H9 (cell line): ENCODE results near the gene C19orf25. TPM values are rescaled to one million over a fixed set of nuclear protein-coding genes. Genes with fewer than 3 reads are reported as not detected.

Experiments used
- DNase-seq: peaks from one replicate; pipeline ENCODE4 v3.0.0-alpha.2; 2017
- H2AFZ ChIP-seq: one replicate; pipeline ENCODE4 v1.6.1; 2013; ENCODE audit warnings: mild to moderate bottlenecking, low read length, control low read depth, moderate library complexity
- H2AK5ac ChIP-seq: 2 replicates; pipeline ENCODE4 v1.6.1; 2013; ENCODE audit warnings: low read length, control low read depth, mixed read lengths; ENCODE audit not compliant: insufficient read length
- H2BK120ac ChIP-seq: one replicate; pipeline ENCODE4 v1.6.1; 2013; ENCODE audit warnings: low read depth, mild to moderate bottlenecking, low read length, control low read depth, inconsistent platforms; ENCODE audit not compliant: poor library complexity, severe bottlenecking
- H2BK12ac ChIP-seq: 2 replicates; pipeline ENCODE4 v1.6.1; 2013; ENCODE audit warnings: low read length, control low read depth, mixed read lengths, low read depth; ENCODE audit not compliant: insufficient read length
- H2BK15ac ChIP-seq: 2 replicates; pipeline ENCODE4 v1.6.1; 2013; ENCODE audit warnings: low read depth, low read length, control low read depth
- H2BK20ac ChIP-seq: one replicate; pipeline ENCODE4 v1.6.1; 2013; ENCODE audit warnings: low read depth, mild to moderate bottlenecking, low read length, control low read depth, inconsistent platforms; ENCODE audit not compliant: poor library complexity, severe bottlenecking
- H2BK5ac ChIP-seq: 2 replicates; pipeline ENCODE4 v1.6.1; 2013; ENCODE audit warnings: low read length, control low read depth, mixed read lengths; ENCODE audit not compliant: insufficient read length
- H3K14ac ChIP-seq: 2 replicates; pipeline ENCODE4 v1.6.1; 2013; ENCODE audit warnings: low read length, control low read depth; ENCODE audit not compliant: insufficient read depth
- H3K18ac ChIP-seq: 2 replicates; pipeline ENCODE4 v1.6.1; 2013; ENCODE audit warnings: low read depth, mild to moderate bottlenecking, mixed read lengths, low read length, control low read depth; ENCODE audit not compliant: insufficient read length
- H3K23ac ChIP-seq: 2 replicates; pipeline ENCODE4 v1.6.1; 2013; ENCODE audit warnings: low read length, control low read depth, mixed read lengths, low read depth; ENCODE audit not compliant: insufficient read length
- H3K23me2 ChIP-seq: 2 replicates; pipeline ENCODE4 v1.6.1; 2013; ENCODE audit warnings: low read depth, mild to moderate bottlenecking, mixed read lengths, low read length, control low read depth; ENCODE audit not compliant: insufficient read length, poor library complexity, severe bottlenecking
- H3K27ac ChIP-seq: 2 replicates; pipeline ENCODE4 v1.5.1; 2013; ENCODE audit warnings: low read length, control low read depth, mixed read lengths, low read depth; ENCODE audit not compliant: insufficient read length
- H3K27me3 ChIP-seq: 2 replicates; pipeline ENCODE4 v1.6.1; 2013; ENCODE audit warnings: low read length, control low read depth, inconsistent platforms; ENCODE audit not compliant: insufficient read depth
- H3K4ac ChIP-seq: 2 replicates; pipeline ENCODE4 v1.6.1; 2013; ENCODE audit warnings: low read depth, mild to moderate bottlenecking, control low read depth, inconsistent platforms, low read length, moderate library complexity
- H3K4me1 ChIP-seq: 2 replicates; pipeline ENCODE4 v1.6.1; 2013; ENCODE audit warnings: low read length, control low read depth, inconsistent platforms; ENCODE audit not compliant: insufficient read depth
- H3K4me2 ChIP-seq: 2 replicates; pipeline ENCODE4 v1.6.1; 2013; ENCODE audit warnings: low read length, control low read depth, mixed read lengths; ENCODE audit not compliant: insufficient read length, insufficient read depth
- H3K56ac ChIP-seq: 2 replicates; pipeline ENCODE4 v1.6.1; 2013; ENCODE audit warnings: low read depth, mild to moderate bottlenecking, mixed read lengths, low read length, control low read depth; ENCODE audit not compliant: insufficient read length
- H3K79me1 ChIP-seq: 2 replicates; pipeline ENCODE4 v1.6.1; 2013; ENCODE audit warnings: low read depth, mild to moderate bottlenecking, moderate library complexity, low read length, control low read depth, inconsistent platforms; ENCODE audit not compliant: insufficient read depth, poor library complexity, severe bottlenecking
- H3K79me2 ChIP-seq: 2 replicates; pipeline ENCODE4 v1.6.1; 2013; ENCODE audit warnings: low read length, control low read depth, inconsistent platforms; ENCODE audit not compliant: insufficient read depth
- H3K9ac ChIP-seq: 2 replicates; pipeline ENCODE4 v1.6.1; 2013; ENCODE audit warnings: low read length, control low read depth, mixed read lengths; ENCODE audit not compliant: insufficient read length; ENCODE audit errors: extremely low read depth
- H3K9me3 ChIP-seq: one replicate; pipeline ENCODE4 v1.6.1; 2013; ENCODE audit warnings: low read depth, low read length, inconsistent platforms; ENCODE audit not compliant: control insufficient read depth
- H3T11ph ChIP-seq: one replicate; pipeline ENCODE4 v1.6.1; 2013; ENCODE audit warnings: mild to moderate bottlenecking, low read length, control low read depth, inconsistent platforms
- H4K20me1 ChIP-seq: one replicate; pipeline ENCODE4 v1.6.1; 2013; ENCODE audit not compliant: control insufficient read depth, insufficient read length, insufficient read depth
- H4K5ac ChIP-seq: 2 replicates; pipeline ENCODE4 v1.6.1; 2013; ENCODE audit warnings: low read depth, mild to moderate bottlenecking, mixed read lengths, low read length, control low read depth; ENCODE audit not compliant: insufficient read length
- H4K8ac ChIP-seq: replicated peaks from 2 replicates; pipeline ENCODE4 v1.6.1; 2013; ENCODE audit warnings: low read length, control low read depth, mixed read lengths, low read depth; ENCODE audit not compliant: insufficient read length
- H4K91ac ChIP-seq: 2 replicates; pipeline ENCODE4 v1.6.1; 2013; ENCODE audit warnings: low read depth, mild to moderate bottlenecking, moderate library complexity, mixed read lengths, low read length, control low read depth; ENCODE audit not compliant: insufficient read length
- H3K27ac Mint-ChIP-seq, 3 experiments: 2 replicates in 2 of 3; 3 replicates in 1 of 3; pipeline ENCODE4 v1.8.0; 2020 to 2021; ENCODE audit warnings: mixed read lengths in 3 of 3, mild to moderate bottlenecking in 1 of 3, moderate library complexity in 1 of 3
- H3K27me3 Mint-ChIP-seq: 2 replicates; pipeline ENCODE4 v1.8.0; 2021; ENCODE audit warnings: low read depth, mild to moderate bottlenecking, moderate library complexity, mixed read lengths
- H3K36me3 Mint-ChIP-seq, 3 experiments: 2 replicates in 2 of 3; 3 replicates in 1 of 3; pipeline ENCODE4 v1.8.0; 2020 to 2021; ENCODE audit warnings: low read depth in 3 of 3, mixed read lengths in 3 of 3; ENCODE audit not compliant: insufficient read depth in 1 of 3
- H3K4me1 Mint-ChIP-seq, 2 experiments: 2 replicates each; pipeline ENCODE4 v1.8.0; 2020; ENCODE audit warnings: mixed read lengths in 2 of 2
- H3K4me3 Mint-ChIP-seq, 2 experiments: 2 replicates in 1 of 2; 3 replicates in 1 of 2; pipeline ENCODE4 v1.8.0; 2020 to 2021; ENCODE audit warnings: mild to moderate bottlenecking in 2 of 2, mixed read lengths in 2 of 2, moderate library complexity in 1 of 2
- H3K9me3 Mint-ChIP-seq, 2 experiments: 2 replicates in 1 of 2; 3 replicates in 1 of 2; pipeline ENCODE4 v1.8.0; 2020; ENCODE audit warnings: mild to moderate bottlenecking in 2 of 2, mixed read lengths in 2 of 2, moderate library complexity in 1 of 2
- WGBS: extraction: QIAGEN DNeasy Blood & Tissue Kit; methylation state at CpG from one replicate; pipeline ENCODE4 v1.1.7; 2013; ENCODE audit warnings: missing lambda C conversion rate, low lambda C conversion rate, mixed read lengths; ENCODE audit not compliant: insufficient read length; ENCODE audit errors: extremely low coverage; 5-methylcytosine and 5-hydroxymethylcytosine counted together
- total RNA-seq: library from RNA; stranded (reverse); gene quantifications from 2 replicates; pipeline ENCODE4 v1.2.1, GENCODE V29; 2021
- TF ChIP-seq, protein P1 (sequence below): fragments of 200-600 bp; sonication (generic); conservative IDR thresholded peaks from 3 replicates; pipeline ENCODE4 v1.8.0; 2021; ENCODE audit warnings: antibody characterized with exemption, mild to moderate bottlenecking

C19orf25 gene
- total RNA-seq, 1 experiment from 2014 or later: 36.8 TPM

DNA sequence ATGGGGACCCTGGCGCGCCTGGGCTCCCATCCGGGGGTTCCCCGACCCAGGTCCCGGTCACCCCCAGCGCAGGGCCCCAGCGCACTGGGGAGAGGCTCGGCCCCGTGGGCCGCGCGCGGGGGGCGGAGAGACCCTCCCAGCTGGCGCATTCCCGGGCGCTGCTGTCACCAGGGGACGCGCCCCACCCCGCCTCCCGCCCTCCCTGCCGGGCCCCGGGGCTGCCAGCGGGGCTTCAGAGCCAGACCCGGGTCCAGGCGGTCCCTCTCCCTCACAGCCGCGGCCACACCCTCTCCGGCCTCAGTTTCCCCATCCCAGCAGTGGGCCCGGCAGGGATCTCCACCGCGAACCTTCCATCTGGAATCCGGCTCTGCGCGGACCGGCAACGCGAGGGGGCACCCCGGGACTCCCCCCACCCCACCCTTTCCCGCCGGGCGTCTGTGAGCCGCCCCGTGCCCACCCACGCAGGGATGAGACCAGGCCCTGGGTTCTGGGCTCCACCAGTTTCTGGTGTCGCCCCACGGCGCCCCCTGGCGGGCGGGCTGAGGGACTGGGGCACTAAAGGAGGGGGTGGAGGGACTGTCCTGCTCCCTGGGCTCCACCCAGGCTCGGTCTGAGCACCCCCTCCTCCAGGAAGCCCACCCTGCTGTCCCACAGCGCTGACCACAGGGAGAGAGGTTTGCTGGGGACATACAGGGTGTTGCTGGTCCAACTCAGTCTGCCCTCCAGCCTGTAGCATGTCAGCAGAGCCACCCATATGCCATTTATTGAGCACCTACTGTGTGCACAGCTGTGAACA, 34.7 kb upstream of the C19orf25 start:
- H3K4me3 Mint-ChIP-seq: peak overlapping the region in 1 of 2 experiments; percentile 51; a peak in 1 of 5 replicates
- H2AFZ ChIP-seq: no peak overlapping the region
- no peaks in the 10 kb centered on the region for H3K79me2 ChIP-seq
- no peak overlapping the region for H3K56ac ChIP-seq
- no CpG with 5 or more reads among the region's 52 CpGs for WGBS
- H3K14ac ChIP-seq: no peak overlapping the region
- H3K27me3 Mint-ChIP-seq: peaks cover 78% of the 10 kb centered on the region
- H4K91ac ChIP-seq: no peak overlapping the region
- no peaks in the 10 kb centered on the region for H4K20me1 ChIP-seq
- no peaks in the 10 kb centered on the region for H3K9me3 ChIP-seq
- H3K9me3 Mint-ChIP-seq: peaks cover 0 to 10% of the 10 kb centered on the region in 2 experiments; a peak in 1 of 5 replicates
- H2BK12ac ChIP-seq: no peak overlapping the region
- H3K27ac Mint-ChIP-seq: no peak overlapping the region
- no peak overlapping the region for H2BK15ac ChIP-seq
- no peak overlapping the region for H3K27ac ChIP-seq
- no peaks in the 10 kb centered on the region for H3K4me1 ChIP-seq
- no peak overlapping the region for H3K4me2 ChIP-seq
- DNase-seq: peak; percentile 56
- no peak overlapping the region for H3K4ac ChIP-seq
- no peak overlapping the region for H2BK120ac ChIP-seq
- H4K8ac ChIP-seq: no peak overlapping the region
- H3T11ph ChIP-seq: no peak overlapping the region
- peaks cover 13 to 14% of the 10 kb centered on the region in 2 experiments for H3K4me1 Mint-ChIP-seq
- no peak overlapping the region for H4K5ac ChIP-seq
- no peak overlapping the region for H2BK5ac ChIP-seq
- H3K23me2 ChIP-seq: no peaks in the 10 kb centered on the region
- no peaks in the 10 kb centered on the region for H3K79me1 ChIP-seq
- H2BK20ac ChIP-seq: no peak overlapping the region
- no peak overlapping the region for H3K23ac ChIP-seq
- H3K27me3 ChIP-seq: no peaks in the 10 kb centered on the region
- TF ChIP-seq, protein P1, sequence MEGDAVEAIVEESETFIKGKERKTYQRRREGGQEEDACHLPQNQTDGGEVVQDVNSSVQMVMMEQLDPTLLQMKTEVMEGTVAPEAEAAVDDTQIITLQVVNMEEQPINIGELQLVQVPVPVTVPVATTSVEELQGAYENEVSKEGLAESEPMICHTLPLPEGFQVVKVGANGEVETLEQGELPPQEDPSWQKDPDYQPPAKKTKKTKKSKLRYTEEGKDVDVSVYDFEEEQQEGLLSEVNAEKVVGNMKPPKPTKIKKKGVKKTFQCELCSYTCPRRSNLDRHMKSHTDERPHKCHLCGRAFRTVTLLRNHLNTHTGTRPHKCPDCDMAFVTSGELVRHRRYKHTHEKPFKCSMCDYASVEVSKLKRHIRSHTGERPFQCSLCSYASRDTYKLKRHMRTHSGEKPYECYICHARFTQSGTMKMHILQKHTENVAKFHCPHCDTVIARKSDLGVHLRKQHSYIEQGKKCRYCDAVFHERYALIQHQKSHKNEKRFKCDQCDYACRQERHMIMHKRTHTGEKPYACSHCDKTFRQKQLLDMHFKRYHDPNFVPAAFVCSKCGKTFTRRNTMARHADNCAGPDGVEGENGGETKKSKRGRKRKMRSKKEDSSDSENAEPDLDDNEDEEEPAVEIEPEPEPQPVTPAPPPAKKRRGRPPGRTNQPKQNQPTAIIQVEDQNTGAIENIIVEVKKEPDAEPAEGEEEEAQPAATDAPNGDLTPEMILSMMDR: peak; percentile 80
- no peaks in the 10 kb centered on the region for H3K36me3 Mint-ChIP-seq
- H3K18ac ChIP-seq: no peak overlapping the region
- no peak overlapping the region for H3K9ac ChIP-seq
- H2AK5ac ChIP-seq: no peak overlapping the region
